H1 (cell line): ENCODE data around the gene RPS5.

Source experiments
- BRCA1 ChIP-seq: IDR thresholded peaks from 2 replicates; pipeline ENCODE4 v1.6.1; 2012; ENCODE audit warnings: low read depth, low read length, improper control_type of control experiment
- RNF2 ChIP-seq: fragments of 200-900, 300-1000 bp; sonication (generic); IDR thresholded peaks from 2 replicates; pipeline ENCODE4 v1.7.1; 2016; ENCODE audit warnings: borderline replicate concordance, low read depth, mild to moderate bottlenecking, antibody characterized with exemption, low read length; ENCODE audit not compliant: poor library complexity, severe bottlenecking; ENCODE audit errors: missing control alignments
- TCF12 ChIP-seq: IDR thresholded peaks from 2 replicates; pipeline ENCODE4 v1.6.1; 2011; ENCODE audit warnings: low read depth, mild to moderate bottlenecking, low read length
- ZNF274 ChIP-seq: IDR thresholded peaks from 2 replicates; pipeline ENCODE4 v1.7.0; 2012; ENCODE audit warnings: low read length, borderline replicate concordance; ENCODE audit errors: extremely low read depth
- TF ChIP-seq, protein P1 (sequence below), 3 experiments: IDR thresholded peaks; 1 replicate in 2 of 3; 2 replicates in 1 of 3; pipeline versions ENCODE4 v1.5.1 to v1.6.1; 2011; ENCODE audit warnings: low read length in 3 of 3, mild to moderate bottlenecking in 3 of 3, inconsistent platforms in 2 of 3, low read depth in 1 of 3, moderate library complexity in 1 of 3; ENCODE audit not compliant: insufficient read depth in 1 of 3; ENCODE audit errors: control extremely low read depth in 1 of 3

DNA sequence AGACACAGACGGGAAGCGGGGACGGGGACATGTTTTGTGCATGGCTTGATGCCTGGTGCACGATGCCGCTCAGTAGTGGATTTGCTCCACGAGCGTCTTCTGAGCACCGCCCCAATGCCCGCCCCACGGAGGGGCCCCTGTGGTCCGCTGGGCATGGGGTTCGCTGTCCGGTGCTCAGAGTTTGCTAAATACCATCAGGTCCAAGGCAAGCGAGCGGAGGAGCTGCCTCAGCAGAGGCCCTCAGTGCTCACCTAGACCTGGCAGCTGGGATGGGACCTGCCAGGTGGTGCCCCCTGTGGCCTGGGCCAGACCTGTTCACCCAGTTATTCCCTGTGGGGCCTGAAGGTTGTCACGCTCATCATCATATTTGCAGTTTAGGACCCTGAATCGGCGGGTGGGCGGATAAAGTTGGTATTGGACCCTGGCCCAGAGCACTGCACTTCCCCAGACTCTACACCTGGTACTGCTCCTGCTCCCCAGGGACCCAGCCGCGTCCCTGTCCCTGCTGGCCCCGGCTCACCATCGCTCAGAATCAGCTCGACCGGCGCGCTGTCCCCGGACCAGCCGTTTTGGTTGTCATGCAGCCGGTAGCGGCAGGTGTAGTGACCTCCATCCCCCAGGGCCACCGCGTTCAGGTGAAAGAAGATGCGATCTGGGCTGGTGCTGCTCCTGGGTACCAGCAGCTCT lies 36.1 kb upstream of the RPS5 start:
- TF ChIP-seq TCF12, result no peak
- no peak for TF ChIP-seq ZNF274
- TF ChIP-seq BRCA1, result no peak
- no peak for TF ChIP-seq RNF2
- TF ChIP-seq, protein P1, sequence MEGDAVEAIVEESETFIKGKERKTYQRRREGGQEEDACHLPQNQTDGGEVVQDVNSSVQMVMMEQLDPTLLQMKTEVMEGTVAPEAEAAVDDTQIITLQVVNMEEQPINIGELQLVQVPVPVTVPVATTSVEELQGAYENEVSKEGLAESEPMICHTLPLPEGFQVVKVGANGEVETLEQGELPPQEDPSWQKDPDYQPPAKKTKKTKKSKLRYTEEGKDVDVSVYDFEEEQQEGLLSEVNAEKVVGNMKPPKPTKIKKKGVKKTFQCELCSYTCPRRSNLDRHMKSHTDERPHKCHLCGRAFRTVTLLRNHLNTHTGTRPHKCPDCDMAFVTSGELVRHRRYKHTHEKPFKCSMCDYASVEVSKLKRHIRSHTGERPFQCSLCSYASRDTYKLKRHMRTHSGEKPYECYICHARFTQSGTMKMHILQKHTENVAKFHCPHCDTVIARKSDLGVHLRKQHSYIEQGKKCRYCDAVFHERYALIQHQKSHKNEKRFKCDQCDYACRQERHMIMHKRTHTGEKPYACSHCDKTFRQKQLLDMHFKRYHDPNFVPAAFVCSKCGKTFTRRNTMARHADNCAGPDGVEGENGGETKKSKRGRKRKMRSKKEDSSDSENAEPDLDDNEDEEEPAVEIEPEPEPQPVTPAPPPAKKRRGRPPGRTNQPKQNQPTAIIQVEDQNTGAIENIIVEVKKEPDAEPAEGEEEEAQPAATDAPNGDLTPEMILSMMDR (IDR thresholded peaks at IDR 0.05; ENCODE audit: control extremely low read depth in 1 of 3, insufficient read depth in 1 of 3, low read depth in 1 of 3, low read length in 3 of 3), result no peak
